Hematopoietic multipotent progenitor cell treated with erythropoietin and hydrocortisone succinate and interleukin-3 and kit ligand, for 8 days (in vitro differentiated cells): Measurements from ENCODE around the gene FBXO36.
"Not testable (repeated sequence)": the region's sequence is repeated elsewhere in the genome, so short reads cannot be mapped to it uniquely, and the experiment has no call there.

ENCODE experiments used
- DNase-seq: peaks from one replicate; pipeline ENCODE4 v3.0.0-alpha.2; 2015

Gene FBXO36

GRCh38 chr2:229922449-229923386 lies at the start of gene FBXO36:
Gene FBXO36 (plus strand): TSS chr2:229922503. CDS start chr2:229922514, 11 bp downstream.
- DNase-seq, result peak; percentile 89

- peak; percentile 39 for DNase-seq
These were observed 49.2 kb upstream of the FBXO36 start for GRCh38 chr2:229873123-229873581.

- no peak for DNase-seq
These were observed 47.7 kb upstream of the FBXO36 start for GRCh38 chr2:229874647-229875046.

GRCh38 chr2:229875549-229875948 lies 46.8 kb upstream of the FBXO36 start:
- DNase-seq, result no peak

GRCh38 chr2:229879191-229879950 lies 42.9 kb upstream of the FBXO36 start:
- DNase-seq, result no peak

GRCh38 chr2:229880892-229881586 lies 41.3 kb upstream of the FBXO36 start:
- no peak for DNase-seq

- no peak for DNase-seq
These were observed 39.7 kb upstream of the FBXO36 start for GRCh38 chr2:229882583-229882982.

- DNase-seq, result no peak
These were observed 37.3 kb upstream of the FBXO36 start for GRCh38 chr2:229884775-229885699.

- no peak for DNase-seq
These were observed 34.9 kb upstream of the FBXO36 start for GRCh38 chr2:229887441-229887840.

GRCh38 chr2:229888031-229888430 lies 34.3 kb upstream of the FBXO36 start:
- no peak for DNase-seq

- no peak for DNase-seq
These were observed 33.3 kb upstream of the FBXO36 start for GRCh38 chr2:229889023-229889422.

- DNase-seq, result no peak
These were observed 25.4 kb upstream of the FBXO36 start for GRCh38 chr2:229896857-229897256.

- DNase-seq, result no peak
These were observed 22.7 kb upstream of the FBXO36 start for GRCh38 chr2:229899604-229900003.

- DNase-seq, result no peak
These were observed 22.3 kb upstream of the FBXO36 start for GRCh38 chr2:229900012-229900411.

- not testable (repeated sequence) for DNase-seq
These were observed 21.8 kb upstream of the FBXO36 start for GRCh38 chr2:229900514-229900913.

- DNase-seq, result peak; percentile 17
These were observed 20.5 kb upstream of the FBXO36 start for GRCh38 chr2:229901819-229902218.

- no peak for DNase-seq
These were observed 19.3 kb upstream of the FBXO36 start for GRCh38 chr2:229903037-229903436.

- DNase-seq, result no peak
These were observed 16.7 kb upstream of the FBXO36 start for GRCh38 chr2:229905601-229906000.

GRCh38 chr2:229909090-229909489 lies 13.2 kb upstream of the FBXO36 start:
- DNase-seq, result peak; percentile 36

- no peak for DNase-seq
These were observed 12.0 kb upstream of the FBXO36 start for GRCh38 chr2:229910147-229910831.

GRCh38 chr2:229910832-229911412 lies 11.4 kb upstream of the FBXO36 start:
- DNase-seq, result peak; percentile 59
